Endothelial cell of umbilical vein (primary cell): ENCODE results near the gene EXD3. TPM values are rescaled to one million over a fixed set of nuclear protein-coding genes. Genes with fewer than 3 reads are reported as not detected.

Experiments used
- BruUV-seq: library from RNA; stranded (reverse); fragments of 400-500 nt; replicated peaks from 2 replicates; lab custom pipeline; 2021; lab: Mats Ljungman, UMichigan
- CTCF ChIA-PET: fragments of 300-600, 350-600 bp; sonication (Branson Sonifier 250); formaldehyde crosslinking; loops from one replicate; lab custom pipeline; 2021; ENCODE audit warnings: antibody characterized with exemption, inconsistent platforms; lab: Charles Lee
- POLR2A ChIA-PET: fragments of 300-600, 350-600 bp; sonication (Branson Sonifier 250); formaldehyde crosslinking; loops from one replicate; lab custom pipeline; 2021; ENCODE audit warnings: antibody characterized with exemption, inconsistent platforms; lab: Charles Lee
- DNase-seq: peaks from one replicate; pipeline ENCODE4 v3.0.0-alpha.2; 2011; ENCODE audit warnings: low read depth, low spot score
- FAIRE-seq: peaks from 2 replicates; lab custom pipeline; 2011; peaks lifted over from hg19 to GRCh38; lab: Jason Lieb, UNC
- H2AFZ ChIP-seq: 2 replicates; pipeline ENCODE4 v1.6.0; 2012; ENCODE audit warnings: low read depth, low read length, control low read depth, inconsistent platforms
- H3K27ac ChIP-seq: 2 replicates; pipeline ENCODE4 v1.5.1; 2011; ENCODE audit warnings: low read depth, mild to moderate bottlenecking, control low read depth, low read length, moderate library complexity; ENCODE audit not compliant: insufficient read depth
- H3K27me3 ChIP-seq, 2 experiments: 2 replicates each; pipeline versions ENCODE4 v1.6.0 to v1.6.1; 2011; ENCODE audit warnings: low read length in 2 of 2, mixed read lengths in 1 of 2; ENCODE audit not compliant: control insufficient read depth in 2 of 2, insufficient read depth in 2 of 2
- H3K36me3 ChIP-seq, 2 experiments: 2 replicates in 1 of 2; 3 replicates in 1 of 2; pipeline ENCODE4 v1.5.1; 2011; ENCODE audit warnings: low read length in 2 of 2, mild to moderate bottlenecking in 1 of 2, moderate library complexity in 1 of 2; ENCODE audit not compliant: control insufficient read depth in 2 of 2, insufficient read depth in 2 of 2; ENCODE audit errors: extremely low read depth in 1 of 2
- H3K4me1 ChIP-seq: 3 replicates; pipeline ENCODE4 v1.5.1; 2011; ENCODE audit warnings: mild to moderate bottlenecking, low read length; ENCODE audit not compliant: control insufficient read depth, insufficient read depth; ENCODE audit errors: extremely low read depth
- H3K4me2 ChIP-seq: 2 replicates; pipeline ENCODE4 v1.6.1; 2011; ENCODE audit warnings: low read length, control low read depth, mixed read lengths; ENCODE audit not compliant: insufficient read depth
- H3K4me3 ChIP-seq, 3 experiments: fragments of 200-600 bp in 1 of 3; sonication (generic), shearing (Covaris generic) in 1 of 3; replicated peaks in 1 of 3; 2 replicates each; pipeline ENCODE4 v1.5.1; 2011 to 2016; ENCODE audit warnings: control low read depth in 3 of 3, low read length in 3 of 3, mild to moderate bottlenecking in 2 of 3, inconsistent platforms in 1 of 3, low read depth in 1 of 3, moderate library complexity in 1 of 3; ENCODE audit not compliant: insufficient read depth in 1 of 3
- H3K79me2 ChIP-seq: 2 replicates; pipeline ENCODE4 v1.6.0; 2012; ENCODE audit warnings: low read length, inconsistent platforms; ENCODE audit not compliant: control insufficient read depth, insufficient read depth
- H3K9ac ChIP-seq: replicated peaks from 2 replicates; pipeline ENCODE3; 2011; ENCODE audit warnings: low read length, control low read depth; ENCODE audit not compliant: insufficient read depth; ENCODE audit errors: extremely low read depth
- H3K9me1 ChIP-seq: replicated peaks from 3 replicates; pipeline ENCODE4 v1.6.0; 2011; ENCODE audit warnings: mild to moderate bottlenecking, low read length; ENCODE audit not compliant: control insufficient read depth, insufficient read depth; ENCODE audit errors: extremely low read depth
- H3K9me3 ChIP-seq: replicated peaks from 2 replicates; pipeline ENCODE4 v1.5.1; 2012; ENCODE audit warnings: low read length, inconsistent platforms; ENCODE audit not compliant: control insufficient read depth, insufficient read depth
- H4K20me1 ChIP-seq: replicated peaks from 2 replicates; pipeline ENCODE3; 2011; ENCODE audit warnings: mild to moderate bottlenecking, low read length; ENCODE audit not compliant: control insufficient read depth, insufficient read depth; ENCODE audit errors: extremely low read depth
- EZH2 ChIP-seq: IDR thresholded peaks from 2 replicates; pipeline ENCODE4 v1.6.1; 2012; ENCODE audit warnings: borderline replicate concordance, low read depth, mild to moderate bottlenecking, moderate library complexity, low read length, inconsistent platforms; ENCODE audit not compliant: severe bottlenecking
- FOS ChIP-seq: IDR thresholded peaks from 2 replicates; pipeline ENCODE4 v1.6.1; 2011; ENCODE audit warnings: mild to moderate bottlenecking, low read length, moderate library complexity, borderline replicate concordance; ENCODE audit not compliant: insufficient read depth
- GATA2 ChIP-seq: IDR thresholded peaks from 2 replicates; pipeline ENCODE4 v1.7.0; 2011; ENCODE audit warnings: low read depth, mild to moderate bottlenecking, moderate library complexity, mixed read lengths, low read length; ENCODE audit not compliant: insufficient read length, insufficient read depth
- JUN ChIP-seq: IDR thresholded peaks from 2 replicates; pipeline ENCODE4 v1.6.1; 2011; ENCODE audit warnings: borderline replicate concordance, low read depth; ENCODE audit not compliant: insufficient read length, insufficient read depth
- MAX ChIP-seq: IDR thresholded peaks from 2 replicates; pipeline ENCODE4 v1.6.1; 2011; ENCODE audit not compliant: insufficient read depth, insufficient read length
- MYC ChIP-seq: IDR thresholded peaks from one replicate; pipeline ENCODE4 v1.6.1; 2011; ENCODE audit warnings: mild to moderate bottlenecking, low read depth, low read length
- POLR2A ChIP-seq: IDR thresholded peaks from 2 replicates; pipeline ENCODE4 v1.6.1; 2012; ENCODE audit warnings: low read depth, mild to moderate bottlenecking, control low read depth, low read length
- POLR2AphosphoS5 ChIP-seq: IDR thresholded peaks from 2 replicates; pipeline ENCODE4 v1.6.1; 2012; ENCODE audit warnings: low read depth, mild to moderate bottlenecking, control low read depth, low read length, moderate library complexity; ENCODE audit not compliant: insufficient read depth
- dilution Hi-C: fragments of 300-500 bp; cut with MboI; formaldehyde crosslinking; loops from one replicate; pipeline ENCODE4 v1.15.0; 2019; ENCODE audit warnings: low sequenced_read_pairs; ENCODE audit not compliant: extremely low pct_ligation_motif_present
- intact Hi-C: fragments of 100-400 bp; cut with micrococcal nuclease; formaldehyde crosslinking; loops from one replicate; pipeline ENCODE4 v1.10.0; 2022
- polyA plus RNA-seq, 4 experiments: library from polyadenylated mRNA; depleted of rRNA in 3 of 4; stranded (reverse) in 3 of 4; unstranded in 1 of 4; fragments of >200 nt; gene quantifications; 2 replicates each; pipeline versions ENCODE4 v1.2.1 to v1.2.3, GENCODE V29; 2011 to 2012; ENCODE audit warnings: missing spikeins in 1 of 4
- total RNA-seq: library from RNA; stranded (reverse); gene quantifications from 2 replicates; pipeline ENCODE4 v1.2.3, GENCODE V29; 2021
- TF ChIP-seq, protein P1 (sequence below), 2 donors: IDR thresholded peaks; 1 replicate in 1 of 2; 2 replicates in 1 of 2; pipeline ENCODE4 v1.5.1; 2011; ENCODE audit warnings: low read length in 2 of 2, mild to moderate bottlenecking in 2 of 2, moderate library complexity in 2 of 2, control low read depth in 1 of 2, inconsistent platforms in 1 of 2, low read depth in 1 of 2; ENCODE audit not compliant: insufficient read depth in 1 of 2; ENCODE audit errors: extremely low read depth in 1 of 2

EXD3 gene
- total and polyA plus RNA-seq, 2 donors (not counting 3 experiments of a cell fraction or from before 2014, with no cell fraction given) = 17.7 to 30.3 TPM

GRCh38 chr9:137325124-137325523 lies 97.8 kb downstream of the EXD3 start:
- Histone ChIP-seq H4K20me1 (no peaks in the 10 kb centered on the region), H3K27ac (no peak overlapping the region), H3K36me3 (no peaks in the 10 kb centered on the region), H3K4me2 (no peak overlapping the region), H3K4me1 (peaks cover 18% of the 10 kb centered on the region), H3K9me1 (no peaks in the 10 kb centered on the region), H3K27me3 (peaks cover 0 to 4% of the 10 kb centered on the region in 2 experiments), H3K79me2 (no peaks in the 10 kb centered on the region), H3K4me3 (no peak overlapping the region), H3K9me3 (no peaks in the 10 kb centered on the region), H2AFZ (no peak overlapping the region), H3K9ac (no peak overlapping the region)
- TF ChIP-seq, protein P1, sequence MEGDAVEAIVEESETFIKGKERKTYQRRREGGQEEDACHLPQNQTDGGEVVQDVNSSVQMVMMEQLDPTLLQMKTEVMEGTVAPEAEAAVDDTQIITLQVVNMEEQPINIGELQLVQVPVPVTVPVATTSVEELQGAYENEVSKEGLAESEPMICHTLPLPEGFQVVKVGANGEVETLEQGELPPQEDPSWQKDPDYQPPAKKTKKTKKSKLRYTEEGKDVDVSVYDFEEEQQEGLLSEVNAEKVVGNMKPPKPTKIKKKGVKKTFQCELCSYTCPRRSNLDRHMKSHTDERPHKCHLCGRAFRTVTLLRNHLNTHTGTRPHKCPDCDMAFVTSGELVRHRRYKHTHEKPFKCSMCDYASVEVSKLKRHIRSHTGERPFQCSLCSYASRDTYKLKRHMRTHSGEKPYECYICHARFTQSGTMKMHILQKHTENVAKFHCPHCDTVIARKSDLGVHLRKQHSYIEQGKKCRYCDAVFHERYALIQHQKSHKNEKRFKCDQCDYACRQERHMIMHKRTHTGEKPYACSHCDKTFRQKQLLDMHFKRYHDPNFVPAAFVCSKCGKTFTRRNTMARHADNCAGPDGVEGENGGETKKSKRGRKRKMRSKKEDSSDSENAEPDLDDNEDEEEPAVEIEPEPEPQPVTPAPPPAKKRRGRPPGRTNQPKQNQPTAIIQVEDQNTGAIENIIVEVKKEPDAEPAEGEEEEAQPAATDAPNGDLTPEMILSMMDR (IDR thresholded peaks at IDR 0.05; ENCODE audit: extremely low read depth in 1 of 2, insufficient read depth in 1 of 2, low read depth in 1 of 2, low read length in 2 of 2) = no peak
- TF ChIP-seq FOS (no peak), MYC (no peak), POLR2AphosphoS5 (no peak), POLR2A (no peak), GATA2 (no peak), EZH2 (no peak), JUN (no peak), MAX (no peak)
- CTCF ChIA-PET = interaction anchor here (1.3 kb wide), 1 partner anchor 23 kb away, joined by 6 read pairs; the partner anchor contains the start of gene NRARP
- no TSS peak for BruUV-seq
- dilution Hi-C loops (no loop called here), intact Hi-C loops (no loop called here)
- POLR2A ChIA-PET = no interaction called here
- DNase-seq (no peak), FAIRE-seq (no peak)
